ENCODE measurements around the gene MUC5B. TPM values are rescaled to one million over a fixed set of nuclear protein-coding genes. Genes with fewer than 3 reads are reported as not detected.
"Not testable (repeated sequence)": the region's sequence is repeated elsewhere in the genome, so short reads cannot be mapped to it uniquely, and the experiment has no call there.

MUC5B gene
- total RNA-seq, 1 donor from 2014 or later = not detected

DNA sequence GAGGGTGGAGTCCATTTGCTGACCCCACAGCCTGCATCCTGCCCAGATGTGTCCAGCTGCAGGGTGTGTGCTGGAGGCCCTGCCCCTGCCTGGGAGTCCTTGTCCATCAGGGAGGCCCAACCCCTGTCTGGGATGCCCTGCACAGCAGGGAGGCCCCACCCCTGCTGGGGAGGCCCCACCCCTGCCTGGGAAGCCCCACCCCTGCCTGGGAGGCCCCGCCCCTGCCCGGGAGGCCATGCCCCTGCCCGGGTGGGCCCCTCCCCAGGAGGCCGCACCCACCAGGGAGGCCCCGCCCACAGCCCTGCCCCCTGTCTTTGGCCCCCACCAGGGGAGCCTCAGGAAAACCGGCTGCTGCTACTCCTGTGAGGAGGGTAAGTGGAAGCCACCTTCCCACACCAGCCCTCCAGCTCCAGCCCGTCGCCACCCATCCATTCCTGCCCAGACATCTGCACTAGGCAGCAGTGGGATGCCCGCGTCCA is 37.2 kb downstream of the MUC5B start:
- Mint-ChIP-seq H3K4me1 (ENCODE audit: low read depth) (peaks cover 4% of the 10 kb centered on the region), H3K27me3 (ENCODE audit: insufficient read depth) (no peaks in the 10 kb centered on the region), H3K4me3 (no peak overlapping the region), H3K27ac (no peak overlapping the region), H3K9me3 (peaks cover 2% of the 10 kb centered on the region), H3K36me3 (ENCODE audit: low read depth) (peaks cover 3% of the 10 kb centered on the region)
- intact Hi-C loops (cut with micrococcal nuclease) = loop anchor here (5.0 kb wide), 1 partner anchor 77 kb away; no protein-coding TSS in a partner anchor
- DNase-seq (ENCODE audit: low spot score) = peak; percentile 19

DNA sequence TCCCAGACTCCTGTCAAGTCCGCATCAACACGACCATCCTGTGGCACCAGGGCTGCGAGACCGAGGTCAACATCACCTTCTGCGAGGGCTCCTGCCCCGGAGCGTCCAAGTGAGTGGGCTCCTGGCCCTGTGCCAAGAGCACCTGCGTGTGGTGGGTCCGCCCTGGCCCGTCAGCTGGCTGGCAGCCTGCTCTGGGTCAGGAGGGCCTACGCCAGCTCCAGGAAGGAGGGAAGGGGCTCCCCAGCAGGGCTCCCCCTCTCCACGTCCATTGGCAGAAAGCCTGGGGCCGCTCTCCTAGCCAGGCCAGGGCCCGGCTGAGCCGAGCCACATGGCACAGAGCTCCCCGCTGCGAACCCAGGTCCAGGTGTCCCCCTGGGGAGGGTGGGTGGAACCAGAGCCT is 37.8 kb downstream of the MUC5B start:
- Mint-ChIP-seq H3K27ac (no peak overlapping the region), H3K36me3 (ENCODE audit: low read depth) (peaks cover 3% of the 10 kb centered on the region), H3K4me1 (ENCODE audit: low read depth) (peaks cover 4% of the 10 kb centered on the region), H3K27me3 (ENCODE audit: insufficient read depth) (no peaks in the 10 kb centered on the region), H3K9me3 (peaks cover 5% of the 10 kb centered on the region), H3K4me3 (no peak overlapping the region)
- intact Hi-C loops (cut with micrococcal nuclease) = loop anchor here (5.0 kb wide), 1 partner anchor 77 kb away; no protein-coding TSS in a partner anchor
- no peak for DNase-seq (ENCODE audit: low spot score)

DNA sequence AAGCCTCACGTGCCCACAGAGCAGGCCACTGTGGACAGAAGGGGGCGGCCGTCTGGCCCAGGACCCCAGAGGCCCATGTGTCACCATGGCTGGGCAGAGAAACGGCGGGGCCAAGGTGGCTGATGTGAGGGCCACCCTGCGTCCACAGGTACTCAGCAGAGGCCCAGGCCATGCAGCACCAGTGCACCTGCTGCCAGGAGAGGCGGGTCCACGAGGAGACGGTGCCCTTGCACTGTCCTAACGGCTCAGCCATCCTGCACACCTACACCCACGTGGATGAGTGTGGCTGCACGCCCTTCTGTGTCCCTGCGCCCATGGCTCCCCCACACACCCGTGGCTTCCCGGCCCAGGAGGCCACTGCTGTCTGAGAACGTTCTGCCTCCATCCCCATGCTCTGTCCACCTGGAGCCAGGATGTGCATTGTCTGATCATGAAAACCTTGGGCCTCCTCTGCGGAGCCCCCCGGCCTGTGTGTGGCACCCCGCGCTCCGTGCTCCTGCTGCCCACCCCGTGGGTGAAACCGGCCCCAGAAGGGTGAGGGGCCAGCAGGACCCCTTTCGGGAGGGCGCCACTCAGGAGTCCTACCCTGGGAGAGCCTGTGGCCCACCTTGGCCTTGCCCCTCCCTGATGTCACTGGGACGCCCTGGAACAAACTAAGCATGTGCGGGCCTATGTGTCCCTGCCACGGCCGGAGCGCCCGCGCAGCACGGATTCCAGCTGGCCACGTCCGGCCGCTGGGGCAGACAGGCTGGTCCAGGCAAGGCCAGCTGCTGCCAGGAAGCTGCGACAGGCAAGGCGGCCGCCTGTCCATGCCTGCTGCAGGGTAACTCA is 38.6 kb downstream of the MUC5B start:
- peaks cover 4% of the 10 kb centered on the region for H3K4me1 Mint-ChIP-seq (ENCODE audit: low read depth)
- no peaks in the 10 kb centered on the region for H3K27me3 Mint-ChIP-seq (ENCODE audit: insufficient read depth)
- no peak for DNase-seq (ENCODE audit: low spot score)
- no peak overlapping the region for H3K27ac Mint-ChIP-seq
- H3K4me3 Mint-ChIP-seq = no peak overlapping the region
- H3K36me3 Mint-ChIP-seq (ENCODE audit: low read depth) = peaks cover 3% of the 10 kb centered on the region
- H3K9me3 Mint-ChIP-seq = peaks cover 5% of the 10 kb centered on the region
- intact Hi-C loops (cut with micrococcal nuclease) = loop anchor here (1.0 to 5.0 kb wide), 3 partner anchors 48 to 127 kb away; partner anchors contain the start of genes BRSK2 and TOLLIP

DNA sequence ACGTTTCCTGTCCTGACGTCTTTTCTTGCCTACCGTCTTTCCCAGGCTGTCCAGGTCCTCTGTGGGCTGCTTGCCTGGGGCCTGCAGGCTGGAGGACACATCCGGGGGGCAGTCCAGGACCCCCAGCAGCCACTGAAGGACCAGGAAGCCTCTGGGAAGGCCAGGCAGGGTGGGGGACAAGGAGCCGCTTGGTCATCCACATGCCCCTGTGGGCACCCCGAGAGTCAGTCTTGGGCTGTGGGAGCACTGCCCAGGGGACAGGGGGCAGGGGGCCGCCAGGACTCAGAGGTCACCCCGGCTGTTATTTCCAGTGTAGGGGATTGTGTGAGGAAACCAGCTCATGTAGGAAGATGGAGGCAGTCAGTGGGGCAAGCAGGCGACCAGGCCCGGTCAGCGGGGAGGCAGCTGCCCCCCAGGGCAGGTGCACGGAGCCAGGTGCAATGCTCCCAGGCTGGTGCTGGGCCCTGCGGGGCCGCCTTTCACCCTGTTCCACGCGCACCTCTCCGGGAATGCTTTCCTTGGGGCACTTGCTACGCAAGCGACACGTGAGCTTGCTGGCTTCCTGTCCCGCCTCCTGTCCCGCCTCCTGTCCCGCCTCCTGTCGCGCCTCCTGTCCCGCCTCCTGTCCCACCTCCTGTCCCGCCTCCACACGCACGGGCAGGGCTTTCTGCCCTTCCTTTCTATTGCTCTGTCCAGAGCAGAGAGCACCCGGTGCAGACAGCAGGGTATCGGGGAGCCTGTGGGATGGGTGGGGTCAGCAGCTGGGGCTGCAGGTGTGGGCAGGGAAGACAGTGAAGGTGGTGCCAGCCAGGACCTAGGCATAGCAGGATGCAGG is 39.5 kb downstream of the MUC5B start:
- H3K36me3 Mint-ChIP-seq (ENCODE audit: low read depth) = peaks cover 3% of the 10 kb centered on the region
- intact Hi-C loops (cut with micrococcal nuclease) = loop anchor here (1.0 to 5.0 kb wide), 3 partner anchors 47 to 126 kb away; partner anchors contain the start of genes BRSK2 and TOLLIP
- H3K27me3 Mint-ChIP-seq (ENCODE audit: insufficient read depth) = no peaks in the 10 kb centered on the region
- peak overlapping the region; percentile 63 for H3K27ac Mint-ChIP-seq
- H3K4me1 Mint-ChIP-seq (ENCODE audit: low read depth) = peaks cover 4% of the 10 kb centered on the region
- H3K4me3 Mint-ChIP-seq = peak overlapping the region; percentile 42
- DNase-seq (ENCODE audit: low spot score) = peak; percentile 70
- H3K9me3 Mint-ChIP-seq = peaks cover 5% of the 10 kb centered on the region

DNA sequence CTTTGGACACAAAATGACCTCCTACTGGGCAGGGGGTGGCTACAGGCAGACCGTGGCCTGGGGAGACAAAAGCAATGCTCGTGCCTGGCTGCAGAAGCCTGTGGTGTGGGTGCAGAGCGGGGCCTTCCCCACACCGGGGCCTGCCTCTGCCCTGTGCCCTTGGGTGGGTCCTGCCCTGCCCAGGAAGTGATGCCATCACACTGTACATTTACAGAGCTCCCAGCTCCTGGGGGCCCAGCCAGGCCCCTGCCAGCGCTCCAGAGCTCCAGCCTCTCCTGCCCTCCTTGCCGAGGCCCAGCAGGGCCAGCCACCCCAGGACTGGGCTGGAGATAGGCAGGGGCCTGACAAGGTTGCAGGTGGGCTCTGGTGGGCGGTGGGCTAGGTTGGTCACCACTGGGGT is 40.1 kb downstream of the MUC5B start:
- peak overlapping the region; percentile 42 for H3K4me3 Mint-ChIP-seq
- H3K27me3 Mint-ChIP-seq (ENCODE audit: insufficient read depth) = no peaks in the 10 kb centered on the region
- no peak for DNase-seq (ENCODE audit: low spot score)
- no peak overlapping the region for H3K27ac Mint-ChIP-seq
- H3K9me3 Mint-ChIP-seq = peaks cover 5% of the 10 kb centered on the region
- intact Hi-C loops (cut with micrococcal nuclease) = loop anchor here (2.0 to 5.0 kb wide), 2 partner anchors 74 to 126 kb away; partner anchors contain the start of gene BRSK2
- peaks cover 3% of the 10 kb centered on the region for H3K36me3 Mint-ChIP-seq (ENCODE audit: low read depth)
- H3K4me1 Mint-ChIP-seq (ENCODE audit: low read depth) = peaks cover 4% of the 10 kb centered on the region

DNA sequence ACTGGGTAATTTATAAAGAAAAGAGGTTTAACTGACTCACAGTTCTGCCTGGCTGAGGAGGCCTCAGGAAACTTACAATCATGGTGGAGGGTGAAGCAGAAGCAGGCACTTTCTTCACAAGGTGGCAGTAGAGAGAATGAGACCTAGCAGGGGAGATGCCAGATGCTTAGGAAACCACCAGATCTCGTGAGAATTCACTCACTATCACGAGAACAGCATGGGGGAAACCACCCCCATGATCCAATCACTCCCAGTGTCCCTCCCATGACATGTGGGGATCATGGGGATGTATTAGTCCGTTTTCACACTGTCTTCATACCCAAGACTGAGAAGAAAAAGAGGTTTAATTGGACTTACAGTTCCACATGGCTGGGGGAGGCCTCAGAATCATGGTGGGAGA is 41.6 kb downstream of the MUC5B start:
- not testable (repeated sequence) for H3K27me3 Mint-ChIP-seq (ENCODE audit: insufficient read depth); H3K9me3 Mint-ChIP-seq; H3K36me3 Mint-ChIP-seq (ENCODE audit: low read depth); H3K27ac Mint-ChIP-seq; H3K4me3 Mint-ChIP-seq; H3K4me1 Mint-ChIP-seq (ENCODE audit: low read depth)
- intact Hi-C loops (cut with micrococcal nuclease) = loop anchor here (1.0 to 5.0 kb wide), 3 partner anchors 73 to 310 kb away; no protein-coding TSS in a partner anchor
- DNase-seq (ENCODE audit: low spot score) = peak; percentile 14

DNA sequence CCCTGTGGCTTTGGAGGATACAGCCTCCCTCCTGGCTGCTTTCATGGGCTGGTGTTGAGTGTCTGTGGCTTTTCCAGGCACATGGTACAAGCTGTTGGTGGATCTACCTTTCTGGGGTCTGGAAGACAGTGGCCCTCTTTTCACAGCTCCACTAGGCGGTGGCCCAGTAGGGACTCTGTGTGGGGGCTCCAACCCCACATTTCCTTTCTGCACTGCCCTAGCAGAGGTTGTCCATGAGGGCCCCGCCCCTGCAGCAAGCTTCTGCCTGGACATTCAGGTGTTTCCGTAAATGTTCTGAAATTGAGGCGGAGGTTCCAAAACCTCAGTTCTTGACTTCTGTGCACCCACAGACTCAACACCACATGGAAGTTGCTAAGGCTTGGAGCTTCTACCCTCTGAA is 42.6 kb downstream of the MUC5B start:
- H3K27ac Mint-ChIP-seq; intact Hi-C loops (cut with micrococcal nuclease); H3K4me1 Mint-ChIP-seq (ENCODE audit: low read depth); H3K27me3 Mint-ChIP-seq (ENCODE audit: insufficient read depth); H3K9me3 Mint-ChIP-seq; DNase-seq (ENCODE audit: low spot score); H3K4me3 Mint-ChIP-seq; H3K36me3 Mint-ChIP-seq (ENCODE audit: low read depth): not testable (repeated sequence)

- H3K4me1 Mint-ChIP-seq (ENCODE audit: low read depth); H3K9me3 Mint-ChIP-seq; intact Hi-C loops (cut with micrococcal nuclease); H3K4me3 Mint-ChIP-seq; DNase-seq (ENCODE audit: low spot score); H3K36me3 Mint-ChIP-seq (ENCODE audit: low read depth); H3K27me3 Mint-ChIP-seq (ENCODE audit: insufficient read depth); H3K27ac Mint-ChIP-seq: not testable (repeated sequence)
Measured at GRCh38 chr11:1266976-1267375, 44.1 kb downstream of the MUC5B start.

GRCh38 chr11:1267441-1268100 is 44.7 kb downstream of the MUC5B start:
- H3K27ac Mint-ChIP-seq = no peak overlapping the region
- H3K27me3 Mint-ChIP-seq (ENCODE audit: insufficient read depth) = no peaks in the 10 kb centered on the region
- intact Hi-C loops (cut with micrococcal nuclease) = no loop called here
- H3K4me1 Mint-ChIP-seq (ENCODE audit: low read depth) = peaks cover 4% of the 10 kb centered on the region
- H3K9me3 Mint-ChIP-seq = peaks cover 5% of the 10 kb centered on the region
- peaks cover 3% of the 10 kb centered on the region for H3K36me3 Mint-ChIP-seq (ENCODE audit: low read depth)
- DNase-seq (ENCODE audit: low spot score) = no peak
- no peak overlapping the region for H3K4me3 Mint-ChIP-seq

GRCh38 chr11:1269957-1270356 is 47.1 kb downstream of the MUC5B start:
- H3K4me1 Mint-ChIP-seq (ENCODE audit: low read depth) = no peaks in the 10 kb centered on the region
- no peak for DNase-seq (ENCODE audit: low spot score)
- intact Hi-C loops (cut with micrococcal nuclease) = no loop called here
- H3K27ac Mint-ChIP-seq = no peak overlapping the region
- no peaks in the 10 kb centered on the region for H3K27me3 Mint-ChIP-seq (ENCODE audit: insufficient read depth)
- no peak overlapping the region for H3K4me3 Mint-ChIP-seq
- peaks cover 5% of the 10 kb centered on the region for H3K9me3 Mint-ChIP-seq
- H3K36me3 Mint-ChIP-seq (ENCODE audit: low read depth) = no peaks in the 10 kb centered on the region

- DNase-seq (ENCODE audit: low spot score) = no peak
- Mint-ChIP-seq H3K4me1 (ENCODE audit: low read depth) (no peaks in the 10 kb centered on the region), H3K27me3 (ENCODE audit: insufficient read depth) (no peaks in the 10 kb centered on the region), H3K27ac (no peak overlapping the region), H3K9me3 (no peaks in the 10 kb centered on the region), H3K4me3 (no peak overlapping the region), H3K36me3 (ENCODE audit: low read depth) (no peaks in the 10 kb centered on the region)
- intact Hi-C loops (cut with micrococcal nuclease) = no loop called here
Measured at GRCh38 chr11:1270476-1270875, 47.6 kb downstream of the MUC5B start.

DNA sequence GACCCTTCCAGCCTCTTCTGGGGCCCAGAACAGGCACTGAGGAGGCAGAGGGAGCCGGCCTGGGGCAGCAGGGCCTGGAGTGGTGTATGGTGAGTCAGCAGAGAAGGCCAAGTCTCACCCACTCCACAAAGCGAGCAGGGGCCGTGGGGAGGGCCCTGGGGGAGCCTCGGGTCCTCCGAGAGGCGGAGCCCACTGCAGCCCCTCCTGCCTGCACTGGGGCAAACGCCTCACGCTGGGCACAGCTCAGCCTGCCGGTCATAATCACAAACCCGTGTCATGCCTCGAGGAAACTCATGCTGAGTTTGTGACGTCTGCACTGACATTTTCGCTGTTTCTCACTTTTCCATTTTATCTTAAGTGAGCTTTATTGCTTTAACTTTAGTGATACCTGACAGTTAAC is 48.1 kb downstream of the MUC5B start:
- Mint-ChIP-seq H3K4me3 (no peak overlapping the region), H3K27me3 (ENCODE audit: insufficient read depth) (no peaks in the 10 kb centered on the region), H3K4me1 (ENCODE audit: low read depth) (no peaks in the 10 kb centered on the region), H3K9me3 (no peaks in the 10 kb centered on the region), H3K27ac (no peak overlapping the region), H3K36me3 (ENCODE audit: low read depth) (no peaks in the 10 kb centered on the region)
- intact Hi-C loops (cut with micrococcal nuclease) = no loop called here
- no peak for DNase-seq (ENCODE audit: low spot score)
